GM19025 (cell line): ENCODE results near the gene URM1.
"Not testable (repeated sequence)": the region's sequence is repeated elsewhere in the genome, so short reads cannot be mapped to it uniquely, and the experiment has no call there.

ENCODE experiments used
- ATAC-seq: cut with Tn5 transposase; IDR thresholded peaks from one replicate; pipeline ENCODE4 v1.9.1; 2021; ENCODE audit warnings: mild to moderate bottlenecking, low read depth, moderate library complexity; ENCODE audit not compliant: unreplicated experiment

URM1 gene

DNA sequence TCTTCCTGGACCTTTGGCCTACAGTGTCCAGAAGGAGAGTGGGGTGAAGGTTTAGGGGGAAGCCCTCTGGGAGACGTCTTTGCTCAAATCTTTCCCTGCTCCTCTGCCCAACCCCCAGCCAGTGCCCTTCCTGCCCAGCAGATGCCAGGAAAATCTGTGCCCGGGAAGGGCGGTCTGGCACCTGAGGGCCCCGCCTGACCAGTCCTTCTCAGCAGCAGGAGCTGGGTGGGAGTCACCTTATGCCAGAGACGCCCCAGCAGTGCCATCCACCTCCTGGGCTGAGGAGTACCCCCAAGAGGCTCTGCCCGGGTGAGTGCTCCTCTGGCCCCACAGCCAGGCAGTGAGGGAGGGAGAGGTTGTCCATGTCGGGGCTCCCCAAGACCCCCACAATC is 34.6 kb downstream of the URM1 start:
- no peak for ATAC-seq

DNA sequence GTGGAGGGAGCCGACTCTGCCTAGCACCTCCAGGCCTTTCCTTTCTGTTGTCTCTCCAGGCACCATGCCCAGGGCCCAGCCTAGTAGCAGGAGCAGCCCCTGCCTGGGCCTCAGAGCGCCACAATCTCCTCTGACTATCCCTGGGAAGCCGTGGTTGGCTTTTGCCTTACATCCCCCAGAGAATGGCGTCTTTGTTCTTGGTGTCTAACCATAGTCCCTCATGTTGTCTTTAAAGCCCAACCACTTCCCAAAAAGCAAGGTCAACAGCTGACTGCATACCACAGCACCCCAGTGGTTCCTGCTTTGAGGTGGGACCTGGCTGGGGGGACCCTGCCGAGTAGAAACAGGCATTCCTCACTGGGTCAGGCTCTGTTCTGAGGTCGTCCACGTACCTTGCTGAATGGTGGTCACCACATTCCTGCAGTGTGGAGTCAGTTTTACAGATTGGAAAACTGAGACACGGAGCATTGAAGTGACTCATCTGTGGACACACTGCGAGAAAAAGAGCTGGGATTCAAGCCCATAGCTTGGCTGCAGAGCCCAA is 35.7 kb downstream of the URM1 start:
- no peak for ATAC-seq

DNA sequence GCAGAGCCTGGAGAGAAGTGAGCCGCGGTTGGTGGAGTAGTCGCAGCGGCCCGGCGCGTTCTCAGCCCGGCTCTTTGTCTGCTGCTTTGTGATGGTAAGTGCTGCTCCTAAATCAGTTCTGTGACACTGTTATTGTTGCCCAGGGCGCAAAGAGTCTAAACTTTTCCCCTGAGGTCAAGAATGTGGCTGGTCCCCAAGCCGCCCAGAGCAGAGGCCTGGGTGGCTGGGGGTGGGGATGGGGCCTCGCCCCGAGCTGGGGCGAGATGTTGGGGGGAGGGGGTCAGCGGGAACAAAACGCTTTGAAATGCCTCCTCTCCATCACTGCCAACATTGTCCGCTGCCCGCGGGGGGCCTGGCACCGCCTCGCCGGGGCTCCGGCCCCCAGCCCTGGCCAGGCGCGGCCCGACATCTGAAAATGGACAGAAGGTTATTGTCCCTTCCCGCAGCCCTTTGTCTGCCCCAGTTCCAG is 37.8 kb downstream of the URM1 start:
- ATAC-seq, result no peak

DNA sequence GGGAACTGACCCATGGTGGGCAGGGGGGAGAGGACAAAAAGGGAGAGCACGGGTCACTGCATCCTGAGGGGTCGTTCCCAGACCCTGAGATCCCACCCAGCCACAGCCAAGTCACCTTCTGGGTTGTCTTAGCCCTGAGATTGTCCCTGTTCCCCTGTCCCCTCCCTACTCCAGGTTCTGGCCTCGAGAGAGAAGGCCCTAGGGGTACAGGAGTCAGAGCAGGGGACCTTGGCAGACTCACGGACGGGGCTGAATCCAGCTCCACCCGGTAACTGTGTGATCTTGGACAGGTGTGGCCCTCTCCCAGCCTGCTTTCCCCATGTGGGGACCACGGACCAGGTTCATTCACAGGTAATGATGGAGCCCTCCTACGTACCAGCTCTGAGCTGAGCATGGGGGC is 38.3 kb downstream of the URM1 start:
- ATAC-seq, result no peak

DNA sequence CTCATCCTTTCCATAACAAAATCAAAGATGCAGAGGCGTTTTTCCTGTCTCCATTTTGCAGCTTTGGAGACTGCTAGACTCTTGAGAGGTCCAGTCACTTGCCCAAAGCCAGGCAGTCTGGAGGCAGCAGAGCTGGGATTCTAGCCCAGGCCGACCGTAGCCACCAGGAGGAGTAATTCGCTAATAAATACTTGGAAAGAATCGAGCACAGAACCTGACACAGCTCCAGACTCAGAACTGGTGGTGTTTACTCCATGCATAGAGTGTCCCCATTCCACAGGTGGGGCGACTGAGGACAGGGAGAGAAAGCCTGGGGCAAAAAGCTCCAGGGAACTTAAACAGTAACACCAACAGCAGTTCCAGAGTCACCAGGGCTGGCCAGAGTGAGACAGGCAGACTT is 38.8 kb downstream of the URM1 start:
- no peak for ATAC-seq

DNA sequence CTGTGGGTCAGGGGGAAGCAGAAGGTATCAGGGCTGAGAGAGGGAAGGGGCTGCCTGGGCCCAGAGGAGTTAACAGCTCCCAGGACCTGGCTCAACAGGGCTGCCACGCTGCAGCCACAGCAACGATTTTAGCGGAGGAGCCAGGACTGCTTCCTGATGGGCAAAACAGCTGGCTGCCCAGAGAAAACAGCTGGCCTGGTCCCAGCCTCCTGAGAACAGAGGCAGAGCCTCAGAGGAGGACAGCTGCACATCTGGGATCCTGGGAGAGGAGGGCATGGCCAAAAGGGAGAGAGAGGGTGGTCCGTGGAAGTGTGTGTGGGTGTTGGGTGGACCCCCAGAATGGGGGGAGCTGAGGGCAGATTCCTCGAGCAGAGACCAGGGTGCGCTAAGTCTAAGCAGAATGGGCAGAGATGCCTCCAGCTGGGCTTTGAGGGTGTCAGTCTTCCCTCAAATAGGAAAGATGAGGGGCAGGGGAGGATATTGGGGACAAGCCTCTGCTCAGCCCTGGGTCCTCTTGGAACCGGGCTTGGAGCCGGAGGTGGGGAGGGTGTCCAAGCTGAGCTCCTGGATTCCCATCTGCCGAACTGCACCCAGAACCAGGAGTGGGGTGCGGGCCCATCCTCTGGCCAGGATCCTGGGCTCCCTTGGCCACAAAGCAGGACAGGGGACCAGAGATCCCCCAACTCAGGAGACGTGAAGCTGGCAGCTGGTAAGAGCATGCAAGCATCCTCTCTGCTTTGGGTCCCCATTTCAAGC is 40.4 kb downstream of the URM1 start:
- ATAC-seq, result no peak

DNA sequence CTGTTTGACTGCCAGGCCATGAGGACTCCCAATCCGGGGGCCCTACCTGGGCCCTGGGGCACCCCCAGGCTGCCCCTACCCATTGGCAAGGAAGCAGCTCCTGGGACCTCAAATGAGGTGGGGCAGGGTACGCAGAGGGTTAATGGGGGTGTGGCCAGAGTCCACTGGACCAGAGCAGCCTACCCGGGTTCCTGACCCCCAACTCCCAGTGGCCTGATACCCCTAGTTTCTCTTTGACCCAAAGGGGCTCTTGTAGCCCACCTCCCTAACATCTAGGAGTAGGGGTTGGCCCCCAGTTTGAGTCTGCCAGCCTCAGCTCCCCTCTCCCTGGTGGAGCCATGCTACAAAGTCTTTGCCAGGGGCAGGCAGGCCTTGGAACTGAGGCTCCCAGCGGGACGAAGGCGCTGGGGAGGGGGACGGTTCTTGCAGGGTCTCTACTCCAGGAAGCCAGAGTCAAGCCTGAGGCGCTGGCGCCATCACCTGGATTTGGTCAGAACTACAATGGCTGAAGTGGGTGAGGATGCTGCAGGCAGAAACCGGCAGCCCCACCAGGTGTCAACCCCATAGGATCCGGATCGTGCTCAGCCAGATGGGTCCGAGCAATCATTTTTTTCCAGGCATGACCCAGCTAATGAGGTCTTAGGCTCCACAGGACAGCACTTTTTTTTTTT is 41.1 kb downstream of the URM1 start:
- no peak for ATAC-seq

DNA sequence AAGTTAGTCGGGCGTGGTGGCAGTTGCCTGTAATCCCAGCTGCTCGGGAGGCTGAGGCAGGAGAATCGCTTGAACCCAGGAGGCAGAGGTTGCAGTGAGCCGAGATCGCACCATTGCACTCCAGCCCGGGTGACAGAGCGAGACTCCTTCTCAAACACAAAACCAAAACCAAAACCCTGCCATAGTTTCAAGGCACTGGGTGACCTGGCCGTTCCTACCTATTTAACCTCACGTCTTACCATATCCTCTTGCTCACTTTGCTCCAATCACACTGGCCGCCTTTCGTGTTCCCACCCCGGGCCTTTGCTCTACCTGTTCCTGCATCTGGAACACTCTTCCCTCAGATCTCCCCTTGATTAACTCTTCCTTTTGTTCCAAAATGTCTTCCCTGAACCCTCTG is 42.6 kb downstream of the URM1 start:
- not testable (repeated sequence) for ATAC-seq

DNA sequence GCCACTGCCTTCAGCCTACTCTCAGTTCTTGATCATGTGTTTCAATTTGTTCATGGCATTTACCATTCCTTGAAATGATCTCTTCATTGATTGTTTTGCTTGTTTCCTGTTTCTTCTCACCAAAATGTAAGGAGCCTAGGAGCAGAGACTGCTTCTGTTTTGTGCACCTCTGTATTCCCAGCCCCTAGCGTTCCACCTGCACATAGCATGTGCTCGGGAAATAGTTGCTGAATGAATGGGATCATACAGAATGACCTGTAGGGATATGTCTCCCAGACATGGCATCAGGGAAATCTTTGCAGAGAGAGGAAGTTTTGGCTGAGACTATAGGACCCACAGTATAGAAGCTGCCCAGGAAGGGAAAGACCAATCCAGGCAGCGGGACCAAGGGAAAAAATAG is 43.3 kb downstream of the URM1 start:
- no peak for ATAC-seq

DNA sequence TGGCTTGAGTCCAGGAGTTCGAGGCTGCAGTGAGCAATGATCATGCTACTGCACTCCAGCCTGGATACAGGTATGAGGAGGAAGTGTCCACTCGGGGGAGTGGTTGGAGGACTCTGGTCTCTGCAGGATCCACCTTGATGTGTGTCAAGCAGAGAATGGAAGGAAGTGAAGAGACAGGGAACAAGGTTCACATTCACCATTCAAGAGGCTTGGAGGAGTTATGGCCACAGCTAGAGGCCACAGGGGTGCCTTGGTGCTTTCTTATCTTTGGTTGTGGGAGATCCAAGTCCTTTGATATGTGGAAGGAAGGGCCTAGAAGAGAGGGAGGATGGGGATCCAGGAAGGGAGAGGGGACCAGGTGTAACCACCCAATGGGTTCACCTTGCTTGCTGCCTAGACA is 44.1 kb downstream of the URM1 start:
- no peak for ATAC-seq

DNA sequence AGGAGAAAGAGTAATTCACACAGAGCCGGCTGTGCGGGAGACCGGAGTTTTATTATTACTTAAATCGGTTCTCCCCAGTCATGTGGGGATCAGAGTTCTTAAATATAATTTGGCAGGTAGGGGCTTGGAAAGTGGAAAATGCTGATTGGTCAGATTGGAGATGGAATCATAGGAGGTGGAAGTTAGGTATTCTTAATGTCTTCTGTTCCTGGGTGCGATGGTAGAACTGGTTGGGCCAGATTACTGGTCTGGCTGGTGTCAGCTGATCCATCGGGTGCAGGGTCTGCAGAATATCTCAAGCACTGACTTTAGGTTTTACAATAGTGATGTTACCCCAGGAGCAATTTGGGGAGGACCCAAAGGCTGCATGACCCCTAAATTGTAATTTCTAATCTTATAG is 44.8 kb downstream of the URM1 start:
- ATAC-seq, result no peak

DNA sequence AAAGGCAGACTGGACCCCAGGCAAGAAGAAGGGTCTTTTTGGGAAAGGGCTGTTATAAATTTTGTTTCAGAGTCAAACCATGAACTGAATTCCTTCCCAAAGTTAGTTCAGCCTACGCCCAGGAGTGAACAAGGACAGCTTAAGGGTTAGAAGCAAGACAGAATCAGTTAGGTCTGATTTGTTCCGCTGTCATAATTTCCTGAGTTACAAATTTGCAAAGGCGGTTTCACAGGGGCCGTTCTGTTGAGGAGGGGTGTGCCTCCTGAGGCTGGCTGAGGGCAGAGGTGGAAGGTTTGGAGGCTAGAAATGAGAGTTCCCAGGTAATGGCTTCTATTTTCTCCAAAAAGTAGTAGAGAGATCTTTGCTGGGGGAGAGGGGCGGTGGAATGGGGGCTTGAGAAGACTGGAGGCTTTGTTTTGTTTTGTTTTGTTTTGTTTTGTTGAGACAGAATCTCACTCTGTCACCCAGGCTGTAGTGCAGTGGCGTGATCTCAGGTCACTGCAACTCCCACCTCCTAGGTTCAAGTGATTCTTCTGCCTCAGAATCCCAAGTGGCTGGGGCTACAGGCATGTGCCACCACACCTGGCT is 45.4 kb downstream of the URM1 start:
- ATAC-seq, result no peak

DNA sequence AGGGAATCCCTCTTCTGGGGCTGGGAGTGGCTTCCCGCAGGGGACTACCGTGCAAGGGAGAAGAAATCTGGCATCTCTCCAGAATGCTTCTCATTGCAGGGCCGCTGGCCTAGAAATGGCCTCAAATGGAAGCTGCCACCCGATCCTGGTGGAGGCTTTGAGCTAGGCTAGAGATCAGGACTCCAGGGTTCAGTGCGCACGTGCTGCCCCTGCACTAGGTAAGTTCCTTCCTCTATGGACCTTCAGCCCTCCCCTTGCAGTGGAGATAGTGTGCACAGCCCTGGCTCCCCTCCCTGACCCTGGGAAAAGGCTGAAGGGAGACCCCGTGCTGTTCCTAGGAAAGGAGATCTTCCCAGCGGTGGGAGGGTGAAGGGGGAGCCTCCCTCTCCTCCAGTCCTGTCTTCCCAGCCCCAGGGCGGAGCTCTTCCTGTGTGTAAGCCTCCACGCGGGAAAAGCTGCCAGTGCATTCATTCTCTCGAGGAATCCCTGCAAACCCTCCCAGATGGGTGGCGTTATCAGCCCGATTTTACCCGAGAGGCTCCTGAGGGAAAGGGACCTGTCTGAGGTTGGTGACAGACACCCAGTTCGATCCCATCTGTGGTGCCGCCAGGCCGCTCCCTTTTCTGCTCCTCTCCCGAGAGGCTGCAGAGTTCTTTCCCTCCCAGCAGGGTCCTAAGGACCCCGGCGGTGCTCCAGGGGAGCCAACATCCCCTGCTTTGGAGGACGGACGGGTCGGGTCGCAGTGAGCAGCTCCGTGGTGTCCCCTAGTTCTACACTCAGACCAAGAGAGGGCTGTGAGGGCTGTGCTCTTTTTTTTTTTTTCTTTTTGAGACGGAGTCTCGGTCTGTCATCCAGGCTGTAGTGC is 48.1 kb downstream of the URM1 start:
- no peak for ATAC-seq

DNA sequence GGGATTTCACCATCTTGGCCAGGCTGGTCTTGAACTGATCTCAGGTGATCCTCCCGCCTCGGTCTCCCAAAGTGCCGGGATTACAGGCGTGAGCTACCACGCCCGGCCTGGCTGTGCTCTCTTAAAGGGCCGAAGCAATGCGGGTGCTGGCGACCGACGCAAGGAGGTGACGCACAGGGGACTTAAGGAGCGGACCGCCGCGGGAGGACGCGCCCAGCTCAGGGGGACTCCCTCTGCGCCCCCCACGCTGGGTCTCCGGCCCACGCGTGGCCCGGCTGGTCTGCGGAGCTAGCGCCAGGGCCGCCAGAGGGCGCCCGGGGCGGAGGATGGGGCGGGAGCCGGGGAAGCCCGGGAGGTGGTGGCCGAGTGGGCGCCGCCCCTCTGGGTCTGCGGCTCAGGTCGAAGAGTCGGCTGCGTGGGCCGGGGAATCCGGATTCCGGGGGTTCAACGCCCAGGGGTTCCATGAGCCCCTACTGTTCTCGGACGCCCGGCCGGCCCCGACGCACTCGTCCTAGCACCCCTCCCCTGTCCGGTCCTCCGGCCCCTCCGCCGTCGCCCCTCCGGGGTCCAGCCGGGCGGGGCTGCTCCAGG is 49.0 kb downstream of the URM1 start:
- peak; percentile 76 for ATAC-seq

DNA sequence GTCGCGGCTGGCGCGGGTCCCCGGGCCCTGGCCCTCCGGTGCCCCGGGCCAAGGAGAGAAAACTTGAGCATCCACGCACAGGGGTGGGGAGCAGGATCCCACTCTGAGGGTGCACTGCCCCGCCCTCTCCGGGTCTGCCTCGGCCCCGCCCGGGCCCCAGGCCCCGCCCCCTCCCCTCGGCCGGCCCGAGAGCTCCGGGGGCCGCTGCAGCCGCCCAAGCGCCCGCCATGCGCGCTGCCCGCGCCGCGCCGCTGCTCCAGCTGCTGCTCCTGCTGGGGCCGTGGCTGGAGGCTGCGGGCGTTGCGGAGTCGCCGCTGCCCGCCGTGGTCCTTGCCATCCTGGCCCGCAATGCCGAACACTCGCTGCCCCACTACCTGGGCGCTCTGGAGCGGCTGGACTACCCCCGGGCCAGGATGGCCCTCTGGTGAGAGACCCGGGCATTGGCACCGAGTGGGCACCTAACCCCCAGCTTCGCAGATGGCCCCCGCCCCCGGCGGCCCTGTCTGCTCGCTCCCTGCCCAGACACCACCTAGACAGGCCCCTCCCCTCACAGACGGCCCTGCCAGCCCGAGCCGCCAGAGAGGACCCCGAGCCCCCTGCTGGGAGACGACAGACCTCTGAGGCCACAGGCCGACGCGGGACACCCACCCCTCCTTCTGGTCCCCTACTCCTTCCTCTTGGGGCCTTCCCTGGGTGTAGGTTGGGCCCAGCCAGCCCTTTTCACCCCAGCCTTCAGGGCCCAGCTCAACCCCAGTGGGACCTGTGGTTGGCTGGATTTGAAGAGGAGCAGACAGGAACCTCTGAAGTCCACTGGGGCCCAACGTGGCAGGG is 49.7 kb downstream of the URM1 start, which contains the start of gene CERCAM:
TSS of gene CERCAM (plus strand) at position 207 of the 831 bp plus-strand sequence. CDS start at position 228, 21 bp downstream.
- peak; percentile 56 for ATAC-seq

DNA sequence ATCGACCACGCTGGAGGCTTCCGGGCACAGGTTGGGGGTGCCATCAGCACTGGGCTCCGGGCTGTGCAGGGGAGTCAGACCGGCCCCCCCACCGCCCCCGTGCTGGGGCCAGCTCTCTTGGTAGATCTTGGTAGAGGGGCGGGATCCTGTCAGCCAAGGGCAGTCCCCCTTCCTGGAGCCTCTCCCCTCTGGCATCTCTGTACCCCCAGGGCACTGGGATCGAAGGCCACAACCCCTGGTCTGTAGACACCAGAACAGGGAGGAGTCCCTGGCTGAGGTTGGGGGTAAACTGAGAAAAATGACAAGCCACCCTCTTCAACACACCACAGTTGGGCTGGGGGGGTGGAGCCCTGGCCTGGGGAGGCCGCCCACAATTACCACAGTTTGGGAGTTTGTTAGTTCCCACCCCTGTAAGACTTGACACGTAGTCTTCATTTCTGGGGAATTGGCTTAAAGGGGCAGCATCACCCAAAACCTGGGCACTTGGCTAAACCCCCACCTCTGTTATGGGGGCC is 50.4 kb downstream of the URM1 start:
- ATAC-seq, result no peak

DNA sequence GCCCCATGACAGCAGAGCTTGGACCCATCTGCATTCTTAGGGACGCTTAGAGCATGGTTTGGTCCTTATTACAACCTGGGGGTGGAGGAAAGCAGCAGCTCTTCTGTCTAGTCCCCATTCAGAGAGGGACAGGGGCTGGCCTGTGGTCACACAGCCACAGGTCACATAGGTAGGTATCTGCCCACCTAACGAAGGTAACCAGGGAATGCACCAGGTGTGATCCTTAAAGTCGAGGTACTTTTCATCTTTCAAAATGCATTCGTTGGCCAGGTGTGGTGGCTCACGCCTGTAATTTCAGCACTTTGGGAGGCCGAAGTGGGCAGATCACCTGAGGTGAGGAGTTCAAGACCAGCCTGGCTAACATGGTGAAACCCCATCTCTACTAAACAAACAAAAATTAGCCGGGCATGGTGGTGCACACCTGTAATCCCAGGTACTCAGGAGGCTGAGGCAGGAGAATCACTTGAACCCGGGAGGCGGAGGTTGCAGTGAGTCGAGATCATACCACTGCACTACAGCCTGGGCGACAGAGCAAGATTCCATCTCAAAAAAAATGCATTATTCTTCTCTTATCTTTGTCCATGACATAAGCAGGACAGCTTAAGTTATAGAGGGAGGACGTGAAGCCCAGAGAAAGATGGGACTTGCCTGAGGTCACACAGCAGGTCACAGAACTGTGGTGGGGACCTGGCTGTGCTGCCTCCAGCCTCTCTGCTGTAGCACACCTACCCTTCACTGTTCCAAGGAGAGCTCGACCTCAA is 51.0 kb downstream of the URM1 start:
- ATAC-seq, result not testable (repeated sequence)

DNA sequence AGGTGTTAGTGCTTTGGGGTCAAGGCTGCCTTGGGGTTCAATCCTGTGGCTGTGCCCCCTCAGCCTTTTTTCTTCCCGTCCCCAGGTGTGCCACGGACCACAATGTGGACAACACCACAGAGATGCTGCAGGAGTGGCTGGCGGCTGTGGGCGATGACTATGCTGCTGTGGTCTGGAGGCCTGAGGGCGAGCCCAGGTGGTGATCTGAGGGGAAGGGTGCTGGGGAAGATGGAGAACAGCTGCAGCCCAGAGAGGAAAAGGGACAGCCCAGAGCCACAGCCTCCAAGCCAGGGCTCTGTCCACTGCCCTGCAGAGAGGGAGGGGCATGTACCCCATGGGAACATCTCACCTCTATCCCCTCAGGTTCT is 51.6 kb downstream of the URM1 start:
- no peak for ATAC-seq
